Measurements from ENCODE around the gene NCKAP5. TPM values are rescaled to one million over a fixed set of nuclear protein-coding genes. Genes with fewer than 3 reads are reported as not detected.

Gene NCKAP5
- total RNA-seq, 1 donor from 2014 or later: 0.20 TPM

GRCh38 chr2:133516405-133517026 is 51.7 kb downstream of the NCKAP5 start:
- DNase-seq: no peak
- Mint-ChIP-seq H3K36me3 (ENCODE audit: unreplicated experiment) (no peaks in the 10 kb centered on the region), H3K9me3 (ENCODE audit: unreplicated experiment) (peaks cover 2% of the 10 kb centered on the region), H3K4me3 (ENCODE audit: unreplicated experiment) (no peak overlapping the region), H3K4me1 (ENCODE audit: low read depth, unreplicated experiment) (no peaks in the 10 kb centered on the region), H3K27ac (ENCODE audit: unreplicated experiment) (no peak overlapping the region), H3K27me3 (ENCODE audit: unreplicated experiment) (no peaks in the 10 kb centered on the region)
- TF ChIP-seq, protein P1, sequence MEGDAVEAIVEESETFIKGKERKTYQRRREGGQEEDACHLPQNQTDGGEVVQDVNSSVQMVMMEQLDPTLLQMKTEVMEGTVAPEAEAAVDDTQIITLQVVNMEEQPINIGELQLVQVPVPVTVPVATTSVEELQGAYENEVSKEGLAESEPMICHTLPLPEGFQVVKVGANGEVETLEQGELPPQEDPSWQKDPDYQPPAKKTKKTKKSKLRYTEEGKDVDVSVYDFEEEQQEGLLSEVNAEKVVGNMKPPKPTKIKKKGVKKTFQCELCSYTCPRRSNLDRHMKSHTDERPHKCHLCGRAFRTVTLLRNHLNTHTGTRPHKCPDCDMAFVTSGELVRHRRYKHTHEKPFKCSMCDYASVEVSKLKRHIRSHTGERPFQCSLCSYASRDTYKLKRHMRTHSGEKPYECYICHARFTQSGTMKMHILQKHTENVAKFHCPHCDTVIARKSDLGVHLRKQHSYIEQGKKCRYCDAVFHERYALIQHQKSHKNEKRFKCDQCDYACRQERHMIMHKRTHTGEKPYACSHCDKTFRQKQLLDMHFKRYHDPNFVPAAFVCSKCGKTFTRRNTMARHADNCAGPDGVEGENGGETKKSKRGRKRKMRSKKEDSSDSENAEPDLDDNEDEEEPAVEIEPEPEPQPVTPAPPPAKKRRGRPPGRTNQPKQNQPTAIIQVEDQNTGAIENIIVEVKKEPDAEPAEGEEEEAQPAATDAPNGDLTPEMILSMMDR (IDR thresholded peaks at IDR 0.05; ENCODE audit: partially characterized antibody, unreplicated experiment): no peak

GRCh38 chr2:133515271-133515670 is 53.0 kb downstream of the NCKAP5 start:
- no peak for DNase-seq
- Mint-ChIP-seq H3K27me3 (ENCODE audit: unreplicated experiment) (no peaks in the 10 kb centered on the region), H3K9me3 (ENCODE audit: unreplicated experiment) (peaks cover 2% of the 10 kb centered on the region), H3K27ac (ENCODE audit: unreplicated experiment) (no peak overlapping the region), H3K36me3 (ENCODE audit: unreplicated experiment) (no peaks in the 10 kb centered on the region), H3K4me3 (ENCODE audit: unreplicated experiment) (no peak overlapping the region), H3K4me1 (ENCODE audit: low read depth, unreplicated experiment) (no peaks in the 10 kb centered on the region)
- TF ChIP-seq, protein P1 (IDR thresholded peaks at IDR 0.05; ENCODE audit: partially characterized antibody, unreplicated experiment): no peak

DNA sequence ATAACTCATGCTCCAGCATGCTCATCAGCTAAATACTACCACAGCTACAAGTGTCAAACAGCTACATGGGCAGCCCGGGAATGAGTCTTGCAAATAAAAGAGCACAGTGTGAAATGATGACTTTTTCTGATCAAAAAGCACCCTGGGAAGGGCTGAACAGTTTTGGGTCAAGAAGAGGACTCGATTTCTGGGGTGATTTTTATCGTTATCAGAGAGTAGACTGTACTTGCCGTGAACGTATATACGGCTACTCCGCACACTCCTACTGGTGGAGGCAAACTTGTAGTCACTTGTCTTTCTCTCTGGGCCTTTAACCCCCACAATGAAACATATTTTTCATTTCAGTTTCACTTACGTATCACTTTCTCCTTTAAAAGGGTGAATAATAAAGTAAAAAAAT is 54.4 kb downstream of the NCKAP5 start:
- no peaks in the 10 kb centered on the region for H3K4me1 Mint-ChIP-seq (ENCODE audit: low read depth, unreplicated experiment)
- TF ChIP-seq, protein P1 (IDR thresholded peaks at IDR 0.05; ENCODE audit: partially characterized antibody, unreplicated experiment): no peak
- H3K27me3 Mint-ChIP-seq (ENCODE audit: unreplicated experiment): peaks cover 3% of the 10 kb centered on the region
- H3K4me3 Mint-ChIP-seq (ENCODE audit: unreplicated experiment): no peak overlapping the region
- H3K9me3 Mint-ChIP-seq (ENCODE audit: unreplicated experiment): peaks cover 2% of the 10 kb centered on the region
- DNase-seq: no peak
- H3K27ac Mint-ChIP-seq (ENCODE audit: unreplicated experiment): no peak overlapping the region
- H3K36me3 Mint-ChIP-seq (ENCODE audit: unreplicated experiment): no peaks in the 10 kb centered on the region

DNA sequence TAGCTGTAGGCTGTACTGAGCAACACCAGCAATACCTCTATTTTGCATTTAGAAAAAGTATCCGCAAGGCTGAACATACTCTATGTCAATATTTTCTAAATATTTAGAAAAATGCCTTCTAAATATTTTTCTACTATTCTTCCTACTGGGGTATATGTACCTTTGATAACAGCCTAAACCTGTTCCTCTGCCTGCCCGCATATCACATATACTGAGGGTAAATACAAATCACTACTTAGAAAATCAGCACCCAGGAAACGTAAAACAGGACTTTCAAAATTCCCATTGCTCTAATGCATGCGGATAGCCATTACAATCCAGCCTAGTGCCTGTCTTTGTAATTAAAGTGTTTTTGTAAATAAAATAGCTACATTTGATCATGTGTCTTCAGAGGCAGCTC is 56.1 kb downstream of the NCKAP5 start:
- no peaks in the 10 kb centered on the region for H3K36me3 Mint-ChIP-seq (ENCODE audit: unreplicated experiment)
- H3K27ac Mint-ChIP-seq (ENCODE audit: unreplicated experiment): no peak overlapping the region
- H3K27me3 Mint-ChIP-seq (ENCODE audit: unreplicated experiment): peaks cover 3% of the 10 kb centered on the region
- no peak for DNase-seq
- TF ChIP-seq, protein P1 (IDR thresholded peaks at IDR 0.05; ENCODE audit: partially characterized antibody, unreplicated experiment): no peak
- H3K4me1 Mint-ChIP-seq (ENCODE audit: low read depth, unreplicated experiment): no peaks in the 10 kb centered on the region
- no peak overlapping the region for H3K4me3 Mint-ChIP-seq (ENCODE audit: unreplicated experiment)
- H3K9me3 Mint-ChIP-seq (ENCODE audit: unreplicated experiment): peaks cover 2% of the 10 kb centered on the region

DNA sequence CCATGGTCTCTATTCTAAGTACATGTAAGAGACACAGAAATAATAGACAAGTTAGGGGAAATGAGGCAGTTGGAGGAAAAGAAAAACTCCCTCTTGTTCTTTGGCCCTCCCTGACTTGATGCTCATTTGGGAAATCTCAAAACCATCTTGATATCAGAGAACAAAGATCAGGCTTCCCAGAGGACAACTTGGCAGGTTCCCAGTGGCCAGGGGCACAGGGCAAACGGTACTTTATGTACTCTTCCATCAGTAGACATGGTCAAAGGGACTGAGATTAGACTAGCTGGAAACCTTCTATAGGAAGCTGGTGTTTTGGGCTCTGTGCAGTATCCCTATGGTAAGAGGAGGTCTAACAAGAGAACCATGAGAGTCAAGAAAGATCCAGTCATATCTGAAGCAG is 56.6 kb downstream of the NCKAP5 start:
- TF ChIP-seq, protein P1 (IDR thresholded peaks at IDR 0.05; ENCODE audit: partially characterized antibody, unreplicated experiment): no peak
- H3K36me3 Mint-ChIP-seq (ENCODE audit: unreplicated experiment): no peaks in the 10 kb centered on the region
- no peak for DNase-seq
- H3K9me3 Mint-ChIP-seq (ENCODE audit: unreplicated experiment): peaks cover 2% of the 10 kb centered on the region
- H3K4me1 Mint-ChIP-seq (ENCODE audit: low read depth, unreplicated experiment): no peaks in the 10 kb centered on the region
- no peak overlapping the region for H3K27ac Mint-ChIP-seq (ENCODE audit: unreplicated experiment)
- no peak overlapping the region for H3K4me3 Mint-ChIP-seq (ENCODE audit: unreplicated experiment)
- peaks cover 3% of the 10 kb centered on the region for H3K27me3 Mint-ChIP-seq (ENCODE audit: unreplicated experiment)
